Stimulated activated CD8-positive, alpha-beta memory T cell treated with anti-CD3 and anti-CD28 coated beads, Interleukin-2, amount 100 ng/mL, for 1 hour (primary cell): ENCODE results near the gene PACS1.

Experiments used
- DNase-seq, 2 donors: peaks; one replicate each; pipeline ENCODE4 v3.0.0-alpha.2; 2020; ENCODE audit warnings: low read depth in 2 of 2

Gene PACS1

GRCh38 chr11:66184728-66185127, 114.7 kb downstream of the PACS1 start:
- DNase-seq: no peak

GRCh38 chr11:66186470-66186869, 116.4 kb downstream of the PACS1 start:
- no peak for DNase-seq

- no peak for DNase-seq
These were observed 117.4 kb downstream of the PACS1 start for GRCh38 chr11:66187453-66187852.

- DNase-seq: no peak
These were observed 118.5 kb downstream of the PACS1 start for GRCh38 chr11:66188580-66188979.

GRCh38 chr11:66189031-66189745, 119.1 kb downstream of the PACS1 start:
- DNase-seq: no peak

- no peak for DNase-seq
These were observed 120.7 kb downstream of the PACS1 start for GRCh38 chr11:66190786-66191185.

- no peak for DNase-seq
These were observed 122.2 kb downstream of the PACS1 start for GRCh38 chr11:66192181-66192863.

GRCh38 chr11:66194391-66194790, 124.3 kb downstream of the PACS1 start:
- no peak for DNase-seq

GRCh38 chr11:66195867-66196266, 125.8 kb downstream of the PACS1 start:
- DNase-seq: no peak

GRCh38 chr11:66203847-66204246, 133.8 kb downstream of the PACS1 start:
- no peak for DNase-seq

GRCh38 chr11:66204412-66204811, 134.3 kb downstream of the PACS1 start:
- DNase-seq: no peak

GRCh38 chr11:66207816-66208215, 137.7 kb downstream of the PACS1 start:
- DNase-seq: no peak

GRCh38 chr11:66211100-66211499, 141.0 kb downstream of the PACS1 start:
- no peak for DNase-seq

GRCh38 chr11:66216911-66217310, 146.8 kb downstream of the PACS1 start:
- DNase-seq: no peak

- no peak for DNase-seq
These were observed 148.0 kb downstream of the PACS1 start for GRCh38 chr11:66218036-66218435.

- no peak for DNase-seq
These were observed 149.0 kb downstream of the PACS1 start for GRCh38 chr11:66218846-66219620.

GRCh38 chr11:66219846-66220565, 149.9 kb downstream of the PACS1 start:
- no peak for DNase-seq

- no peak for DNase-seq
These were observed 150.5 kb downstream of the PACS1 start for GRCh38 chr11:66220566-66220935.

GRCh38 chr11:66221012-66221411, 150.9 kb downstream of the PACS1 start:
- no peak for DNase-seq

GRCh38 chr11:66221726-66222236, 151.7 kb downstream of the PACS1 start:
- no peak for DNase-seq

- DNase-seq: peak; percentile 81 to 83
These were observed 152.5 kb downstream of the PACS1 start for GRCh38 chr11:66222358-66223149.
